GM21723 (cell line): ENCODE results near the gene DOCK6.

ENCODE experiments used
- ATAC-seq: cut with Tn5 transposase; IDR thresholded peaks from one replicate; pipeline ENCODE4 v1.9.1; 2021; ENCODE audit warnings: mild to moderate bottlenecking, moderate library complexity; ENCODE audit not compliant: unreplicated experiment

DOCK6 gene

GRCh38 chr19:11151181-11151580, 111.1 kb downstream of the DOCK6 start:
- no peak for ATAC-seq
